Measurements from ENCODE around the gene FBXO42.

GRCh38 chr1:16275591-16275990 is 76.7 kb downstream of the FBXO42 start:
- TF ChIP-seq POLR2A (IDR thresholded peaks at IDR 0.05; ENCODE audit: low read depth, low read length), result no peak
- no peak for TF ChIP-seq POLR2AphosphoS5 (IDR thresholded peaks at IDR 0.05; ENCODE audit: low read depth, low read length)
- TF ChIP-seq TAF1 (IDR thresholded peaks at IDR 0.05; ENCODE audit: low read depth, low read length), result no peak
